Measurements from ENCODE around the gene CDC42BPA.
A peak's percentile ranks its signal among the peaks of the same experiment; 100 is the strongest.
"Not testable (repeated sequence)": the region's sequence is repeated elsewhere in the genome, so short reads cannot be mapped to it uniquely, and the experiment has no call there.

CDC42BPA gene

DNA sequence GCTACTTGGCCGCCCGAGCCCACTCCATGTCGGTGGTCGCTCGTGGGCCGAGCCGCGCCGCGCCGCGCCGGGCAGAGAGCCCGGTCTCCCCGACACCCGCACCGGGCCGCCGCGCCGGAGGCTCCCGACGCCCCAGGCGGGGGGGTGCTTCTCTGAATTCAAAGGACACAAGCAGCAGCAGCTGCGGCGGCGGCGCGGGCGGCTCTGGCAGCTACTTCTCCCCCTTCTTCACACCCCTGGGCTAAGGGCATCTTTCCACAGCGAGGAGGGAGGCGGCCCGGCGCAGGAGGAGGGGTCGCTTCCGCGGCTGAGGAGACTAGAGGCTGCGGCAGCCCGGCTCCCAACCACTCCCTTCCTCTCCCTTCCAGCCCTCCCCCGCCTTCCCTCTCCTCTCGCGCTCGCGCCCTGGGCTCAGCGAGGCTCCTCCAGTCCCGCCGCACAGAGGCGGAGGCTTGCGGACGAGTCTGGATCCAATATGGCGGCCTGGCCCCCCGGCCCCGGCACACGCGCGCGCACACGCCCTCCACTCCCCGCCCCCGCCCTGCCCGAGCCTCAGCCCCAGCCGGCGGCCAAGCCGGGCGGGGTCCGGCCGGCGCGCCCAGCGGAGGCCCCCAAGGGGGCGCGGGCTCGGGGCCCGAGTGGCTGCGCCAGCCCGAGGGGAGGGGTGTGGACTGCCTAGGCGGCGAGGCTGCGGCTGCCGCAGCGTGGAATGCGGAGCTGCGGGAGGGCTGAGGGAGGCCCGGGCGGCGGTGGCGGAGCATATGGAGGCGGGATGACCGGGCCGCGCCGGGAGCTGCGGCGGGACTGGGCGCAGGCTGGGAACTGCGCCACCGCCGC lies at the start of gene CDC42BPA:
TSS of gene CDC42BPA (minus strand) at position 477 of the 837 bp plus-strand sequence. CDS start 1,310 bp downstream, outside the sequence.
- DNase-seq (ENCODE audit: low read depth), result peak; percentile 3

GRCh38 chr1:227368009-227368408 lies 49.7 kb upstream of the CDC42BPA start:
- DNase-seq (ENCODE audit: low read depth), result no peak

GRCh38 chr1:227365473-227366431 lies 47.5 kb upstream of the CDC42BPA start:
- DNase-seq (ENCODE audit: low read depth), result no peak

- DNase-seq (ENCODE audit: low read depth), result no peak
Observed at GRCh38 chr1:227364657-227365056, 46.4 kb upstream of the CDC42BPA start.

DNA sequence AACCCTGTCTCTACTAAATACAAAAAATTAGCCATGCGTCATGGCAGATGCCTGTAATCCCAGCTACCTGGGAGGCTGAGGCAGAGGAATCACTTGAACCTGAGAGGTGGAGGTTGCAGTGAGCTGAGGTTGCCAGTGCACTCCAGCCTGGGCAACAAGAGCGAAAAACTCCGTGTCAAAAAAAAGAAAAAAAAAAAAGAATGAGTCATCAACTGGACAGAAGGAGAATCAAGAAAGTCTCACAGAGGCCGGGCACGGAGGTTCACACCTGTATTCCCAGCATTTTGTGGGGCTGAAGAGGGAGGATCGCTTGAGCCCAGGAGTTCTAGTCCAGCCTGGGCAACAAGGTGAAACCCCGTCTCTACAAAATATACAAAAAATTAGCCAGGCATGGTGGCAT lies 45.5 kb upstream of the CDC42BPA start:
- no peak for DNase-seq (ENCODE audit: low read depth)

- no peak for DNase-seq (ENCODE audit: low read depth)
Observed at GRCh38 chr1:227362039-227362438, 43.7 kb upstream of the CDC42BPA start.

GRCh38 chr1:227357927-227358302 lies 39.6 kb upstream of the CDC42BPA start:
- DNase-seq (ENCODE audit: low read depth), result no peak

GRCh38 chr1:227357171-227357926 lies 39.1 kb upstream of the CDC42BPA start:
- no peak for DNase-seq (ENCODE audit: low read depth)

- no peak for DNase-seq (ENCODE audit: low read depth)
Observed at GRCh38 chr1:227356620-227357146, 38.4 kb upstream of the CDC42BPA start.

DNA sequence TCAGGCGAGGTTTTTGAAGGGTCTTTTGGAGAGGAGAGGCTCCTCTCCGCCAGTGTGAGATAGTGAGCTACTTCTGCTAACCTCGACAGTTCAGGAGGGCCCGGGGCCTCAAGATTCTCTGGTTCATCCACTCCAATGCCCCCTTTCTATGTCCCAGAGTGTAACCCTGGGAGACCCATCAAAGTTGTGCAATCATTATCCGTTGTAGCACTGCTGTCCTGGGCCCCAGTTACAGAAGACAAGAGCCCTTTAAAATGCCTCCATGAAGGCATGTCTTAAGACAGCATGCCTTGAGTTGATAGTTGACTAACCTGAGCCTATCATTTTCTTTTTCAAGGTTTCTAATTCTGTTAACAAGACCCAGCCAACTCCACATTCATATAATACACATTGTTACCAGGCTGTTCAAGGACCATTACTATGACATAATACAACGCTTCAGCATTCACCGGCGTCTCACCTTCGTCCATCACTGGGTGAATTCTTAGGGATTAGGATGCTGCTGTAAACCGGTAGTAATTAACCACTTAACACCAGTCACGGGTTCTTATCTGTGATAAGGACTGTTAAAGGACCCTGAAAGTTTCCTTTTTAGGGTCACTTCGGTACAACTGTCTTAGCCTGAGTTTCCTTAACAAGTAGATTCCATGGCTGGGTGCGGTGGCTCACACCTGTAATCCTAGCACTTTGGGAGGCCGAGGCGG lies 37.4 kb upstream of the CDC42BPA start:
- no peak for DNase-seq (ENCODE audit: low read depth)

GRCh38 chr1:227353186-227353585 lies 34.9 kb upstream of the CDC42BPA start:
- no peak for DNase-seq (ENCODE audit: low read depth)

- not testable (repeated sequence) for DNase-seq (ENCODE audit: low read depth)
Observed at GRCh38 chr1:227352164-227352563, 33.9 kb upstream of the CDC42BPA start.

GRCh38 chr1:227351443-227351842 lies 33.2 kb upstream of the CDC42BPA start:
- DNase-seq (ENCODE audit: low read depth), result no peak

GRCh38 chr1:227349967-227350366 lies 31.7 kb upstream of the CDC42BPA start:
- DNase-seq (ENCODE audit: low read depth), result no peak

DNA sequence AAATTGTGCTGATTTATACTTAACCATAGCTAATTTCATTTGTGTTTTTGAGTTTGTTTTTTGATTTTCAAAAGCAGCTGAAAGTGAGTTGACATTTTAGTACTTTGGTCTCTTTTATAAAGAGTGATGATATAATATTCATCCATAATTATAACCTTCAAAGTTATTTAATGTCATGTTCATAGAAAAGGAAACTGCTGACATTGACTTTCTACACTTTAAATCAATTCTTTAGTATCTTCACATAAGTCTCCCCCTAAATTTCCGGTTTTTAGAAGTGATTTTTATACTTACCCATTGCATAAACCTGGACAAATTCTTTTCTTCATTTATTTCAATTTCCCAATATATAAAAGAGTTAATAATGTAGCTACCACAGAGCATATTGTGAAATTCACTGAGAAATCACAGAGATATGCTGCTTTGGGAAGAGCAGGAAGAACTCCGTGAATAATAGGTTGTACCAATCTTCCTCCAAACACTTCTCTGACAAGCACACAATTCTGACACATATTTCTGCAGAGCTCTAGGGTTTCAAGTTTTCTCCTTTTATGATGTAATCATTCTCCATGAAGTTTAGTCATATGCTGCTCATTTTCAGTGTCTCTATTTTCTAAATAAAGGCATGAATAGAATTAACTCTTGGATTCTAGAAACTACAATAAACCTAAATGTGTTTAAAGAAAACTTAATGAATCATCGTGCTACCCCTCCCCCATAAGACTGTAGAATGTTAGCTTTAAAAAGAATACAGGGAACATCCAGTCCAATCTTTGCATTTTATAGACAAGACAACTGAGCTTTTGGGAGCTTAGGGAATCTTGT lies 25.6 kb upstream of the CDC42BPA start:
- no peak for DNase-seq (ENCODE audit: low read depth)

GRCh38 chr1:227343206-227343605 lies 24.9 kb upstream of the CDC42BPA start:
- no peak for DNase-seq (ENCODE audit: low read depth)

- no peak for DNase-seq (ENCODE audit: low read depth)
Observed at GRCh38 chr1:227342075-227342829, 24.0 kb upstream of the CDC42BPA start.

GRCh38 chr1:227336136-227336535 lies 17.8 kb upstream of the CDC42BPA start:
- not testable (repeated sequence) for DNase-seq (ENCODE audit: low read depth)

GRCh38 chr1:227335242-227336020 lies 17.1 kb upstream of the CDC42BPA start:
- DNase-seq (ENCODE audit: low read depth), result no peak
